ENCODE measurements around the gene ARPC2. TPM values are rescaled to one million over a fixed set of nuclear protein-coding genes. Genes with fewer than 3 reads are reported as not detected.
"Not testable (repeated sequence)": the region's sequence is repeated elsewhere in the genome, so short reads cannot be mapped to it uniquely, and the experiment has no call there.

The ARPC2 gene
- total RNA-seq, result 172 TPM

- Histone ChIP-seq H3K9ac (ENCODE audit: low read depth in 1 of 3, low read length in 3 of 3) (peak within 1 kb of the TSS; percentile 90 to 97 (median 96)), H3K9me3 (ENCODE audit: control insufficient read depth in 3 of 3, low read length in 3 of 3) (no peaks in the 10 kb centered on the region), H3K4me1 (ENCODE audit: control insufficient read depth in 3 of 3, insufficient read depth in 3 of 3, low read length in 3 of 3) (peaks cover 45 to 52% (median 45%) of the 10 kb centered on the region in 3 donors), H3K4me3 (ENCODE audit: low read length in 3 of 3) (peak within 1 kb of the TSS; percentile 91 to 96 (median 92)), H3K36me3 (ENCODE audit: control insufficient read depth in 3 of 3, insufficient read depth in 3 of 3, low read length in 3 of 3) (peaks cover 0 to 2% (median 0%) of the 10 kb centered on the region in 3 donors), H3K27ac (ENCODE audit: low read depth, low read length) (peak within 1 kb of the TSS; percentile 98), H3K27me3 (ENCODE audit: control insufficient read depth in 3 of 3, insufficient read depth in 3 of 3, low read length in 3 of 3) (no peaks in the 10 kb centered on the region)
Observed at GRCh38 chr2:218216674-218217359, at the start of gene ARPC2. Gene ARPC2, plus strand, starts transcription at chr2:218217189. Its CDS starts 282 bp downstream, at chr2:218217471.

DNA sequence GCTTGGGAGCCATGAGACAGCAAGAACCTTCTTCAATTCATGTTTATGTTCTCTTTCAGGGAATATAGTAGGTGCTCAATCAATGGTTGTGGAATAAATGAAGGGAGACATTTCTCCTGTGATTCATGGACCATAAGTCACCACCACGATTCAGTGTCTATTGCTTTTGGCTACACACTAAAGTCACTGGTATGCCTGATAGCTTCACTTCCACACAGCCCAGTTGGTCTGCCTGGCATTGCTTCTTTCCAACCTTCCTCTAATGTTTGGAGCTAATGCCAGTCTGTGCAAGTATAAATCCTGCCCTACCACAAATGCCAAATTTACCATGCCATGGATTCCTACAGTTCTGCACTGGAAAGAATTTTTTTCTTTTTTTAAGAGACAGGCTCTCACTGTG lies 49.0 kb upstream of the ARPC2 start:
- no peak overlapping the region for H3K9ac ChIP-seq (ENCODE audit: low read depth in 1 of 3, low read length in 3 of 3)
- H3K4me3 ChIP-seq (ENCODE audit: low read length in 3 of 3), result no peak overlapping the region
- no peaks in the 10 kb centered on the region for H3K9me3 ChIP-seq (ENCODE audit: control insufficient read depth in 3 of 3, low read length in 3 of 3)
- H3K27ac ChIP-seq (ENCODE audit: low read depth, low read length), result no peak overlapping the region
- peaks cover 3 to 13% (median 7%) of the 10 kb centered on the region in 3 donors for H3K27me3 ChIP-seq (ENCODE audit: control insufficient read depth in 3 of 3, insufficient read depth in 3 of 3, low read length in 3 of 3)
- peaks cover 0 to 3% (median 0%) of the 10 kb centered on the region in 3 donors for H3K4me1 ChIP-seq (ENCODE audit: control insufficient read depth in 3 of 3, insufficient read depth in 3 of 3, low read length in 3 of 3)
- H3K36me3 ChIP-seq (ENCODE audit: control insufficient read depth in 3 of 3, insufficient read depth in 3 of 3, low read length in 3 of 3), result no peaks in the 10 kb centered on the region

DNA sequence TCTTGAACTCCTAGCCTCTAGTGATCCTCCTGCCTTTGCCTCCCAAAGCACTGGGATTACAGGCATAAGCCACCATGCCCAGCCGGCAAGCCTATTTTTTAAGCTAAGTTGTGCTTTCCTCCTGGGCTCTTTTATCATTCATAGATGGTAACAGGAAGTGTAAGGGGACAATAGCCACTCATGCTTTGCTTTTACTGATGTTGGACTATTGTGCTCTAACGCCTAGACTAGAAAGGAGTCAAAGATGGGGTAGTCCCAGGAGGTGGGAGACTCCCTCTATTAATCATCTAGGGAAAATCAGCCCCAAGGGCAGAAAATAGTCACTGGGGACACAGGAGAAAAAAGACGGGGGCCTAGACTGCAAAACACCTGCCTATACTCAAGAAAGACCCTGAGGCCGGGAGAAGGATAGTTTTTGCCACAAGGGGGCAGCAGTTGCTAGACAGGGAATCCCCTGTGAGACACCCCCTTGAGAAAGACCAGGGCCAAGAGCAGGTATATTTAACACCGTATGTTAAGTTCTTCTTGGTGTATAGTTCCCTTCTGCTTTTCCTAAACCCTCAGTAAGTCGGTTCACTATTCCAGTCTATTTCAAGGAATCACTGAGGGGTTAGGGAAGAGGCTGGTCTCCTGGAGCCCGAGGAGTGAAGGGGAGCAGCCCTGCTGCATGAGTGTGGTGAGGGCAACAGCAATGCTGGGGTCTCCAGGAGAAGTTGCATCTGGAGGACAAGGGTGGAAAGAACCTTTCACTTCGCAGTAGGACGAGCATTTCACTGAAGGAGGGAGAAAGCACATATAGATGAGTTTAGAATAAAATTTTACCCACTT lies 48.1 kb upstream of the ARPC2 start:
- Histone ChIP-seq H3K4me1 (ENCODE audit: control insufficient read depth in 3 of 3, insufficient read depth in 3 of 3, low read length in 3 of 3) (peaks cover 0 to 3% (median 0%) of the 10 kb centered on the region in 3 donors), H3K27ac (ENCODE audit: low read depth, low read length) (no peak overlapping the region), H3K27me3 (ENCODE audit: control insufficient read depth in 3 of 3, insufficient read depth in 3 of 3, low read length in 3 of 3) (peaks cover 0 to 11% (median 3%) of the 10 kb centered on the region in 3 donors), H3K36me3 (ENCODE audit: control insufficient read depth in 3 of 3, insufficient read depth in 3 of 3, low read length in 3 of 3) (no peaks in the 10 kb centered on the region), H3K9ac (ENCODE audit: low read depth in 1 of 3, low read length in 3 of 3) (no peak overlapping the region), H3K4me3 (ENCODE audit: low read length in 3 of 3) (no peak overlapping the region), H3K9me3 (ENCODE audit: control insufficient read depth in 3 of 3, low read length in 3 of 3) (no peaks in the 10 kb centered on the region)

DNA sequence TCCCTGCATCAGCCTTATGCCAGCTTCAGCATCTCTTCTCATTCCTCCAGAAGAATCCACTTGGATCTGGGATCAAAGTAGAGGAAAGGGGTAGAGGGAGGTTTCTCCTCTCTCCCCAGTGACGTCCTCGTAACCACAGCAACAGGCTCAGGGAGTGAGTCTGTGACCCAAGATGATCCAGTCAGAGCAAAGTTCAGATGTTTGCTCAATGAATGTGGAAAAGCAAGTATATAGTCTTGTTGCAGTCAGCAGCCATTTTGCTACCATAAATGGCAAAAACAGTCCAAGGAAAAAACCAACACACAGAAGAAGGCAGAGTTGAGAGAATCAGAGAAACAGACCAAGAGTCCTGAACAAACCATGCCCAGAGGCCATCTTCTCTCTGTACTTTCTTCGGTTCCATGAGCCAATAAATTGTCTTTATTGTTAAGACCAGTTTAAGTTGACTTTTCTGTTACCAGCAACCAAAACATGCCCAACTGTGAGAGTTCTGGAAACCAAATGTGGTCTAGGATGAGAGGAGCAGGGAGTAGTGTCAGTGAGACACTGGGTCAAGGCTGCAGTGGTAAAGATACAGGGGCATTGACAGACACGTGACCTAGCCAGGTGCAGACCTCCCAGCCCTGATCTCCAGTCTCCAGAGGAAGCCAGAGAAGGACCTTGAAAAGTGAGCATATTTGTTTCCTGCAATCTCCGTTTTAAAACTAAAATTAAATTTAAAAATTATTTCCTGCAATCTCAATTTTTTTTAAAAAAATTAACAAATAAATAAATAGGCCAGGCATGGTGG lies 47.0 kb upstream of the ARPC2 start:
- Histone ChIP-seq H3K9me3 (ENCODE audit: control insufficient read depth in 3 of 3, low read length in 3 of 3) (no peaks in the 10 kb centered on the region), H3K4me3 (ENCODE audit: low read length in 3 of 3) (no peak overlapping the region), H3K27ac (ENCODE audit: low read depth, low read length) (no peak overlapping the region), H3K9ac (ENCODE audit: low read depth in 1 of 3, low read length in 3 of 3) (no peak overlapping the region), H3K36me3 (ENCODE audit: control insufficient read depth in 3 of 3, insufficient read depth in 3 of 3, low read length in 3 of 3) (no peaks in the 10 kb centered on the region), H3K4me1 (ENCODE audit: control insufficient read depth in 3 of 3, insufficient read depth in 3 of 3, low read length in 3 of 3) (peaks cover 0 to 3% (median 0%) of the 10 kb centered on the region in 3 donors), H3K27me3 (ENCODE audit: control insufficient read depth in 3 of 3, insufficient read depth in 3 of 3, low read length in 3 of 3) (peaks cover 0 to 6% (median 0%) of the 10 kb centered on the region in 3 donors)

DNA sequence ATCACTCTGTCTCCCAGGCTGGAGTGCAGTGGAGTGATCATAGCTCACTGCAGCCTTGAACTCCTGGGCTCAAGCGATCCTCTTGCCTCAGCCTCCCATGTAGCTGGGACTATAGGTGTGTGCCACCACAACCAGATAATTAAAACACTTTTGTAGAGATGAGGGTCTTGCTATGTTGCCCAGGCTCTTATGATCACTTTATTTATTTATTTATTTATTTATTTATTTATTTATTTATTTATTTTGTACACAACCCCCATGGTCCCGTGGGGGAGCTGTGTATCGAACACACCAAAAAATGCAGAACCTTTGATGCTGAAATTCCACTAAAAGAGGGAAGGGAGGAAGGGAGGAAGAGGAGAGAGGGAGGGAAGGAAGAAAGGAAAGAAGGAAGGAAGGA lies 45.2 kb upstream of the ARPC2 start:
- H3K9ac ChIP-seq (ENCODE audit: low read depth in 1 of 3, low read length in 3 of 3); H3K27ac ChIP-seq (ENCODE audit: low read depth, low read length); H3K27me3 ChIP-seq (ENCODE audit: control insufficient read depth in 3 of 3, insufficient read depth in 3 of 3, low read length in 3 of 3); H3K4me1 ChIP-seq (ENCODE audit: control insufficient read depth in 3 of 3, insufficient read depth in 3 of 3, low read length in 3 of 3); H3K36me3 ChIP-seq (ENCODE audit: control insufficient read depth in 3 of 3, insufficient read depth in 3 of 3, low read length in 3 of 3); H3K9me3 ChIP-seq (ENCODE audit: control insufficient read depth in 3 of 3, low read length in 3 of 3); H3K4me3 ChIP-seq (ENCODE audit: low read length in 3 of 3): not testable (repeated sequence)

DNA sequence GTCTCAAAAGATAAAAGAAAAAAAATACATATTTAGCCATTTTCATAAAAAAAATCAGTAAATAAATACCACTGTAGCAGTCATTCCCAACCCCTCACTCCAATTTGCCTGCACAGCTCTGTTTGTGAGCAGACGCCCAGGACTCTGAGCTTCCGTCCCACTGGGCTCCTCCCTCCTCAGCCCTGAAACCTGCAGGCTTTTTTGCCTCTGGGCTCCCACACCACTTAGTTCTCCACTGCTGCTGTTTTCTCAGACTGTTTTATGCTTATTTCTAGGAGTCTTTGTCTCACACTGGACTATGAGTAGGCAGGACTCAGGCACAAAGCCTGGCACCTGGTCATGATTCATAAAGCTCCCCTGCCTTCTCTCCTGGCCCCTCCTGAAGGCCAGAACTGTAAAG lies 44.1 kb upstream of the ARPC2 start:
- no peak overlapping the region for H3K9ac ChIP-seq (ENCODE audit: low read depth in 1 of 3, low read length in 3 of 3)
- H3K27ac ChIP-seq (ENCODE audit: low read depth, low read length), result no peak overlapping the region
- peaks cover 0 to 6% (median 0%) of the 10 kb centered on the region in 3 donors for H3K27me3 ChIP-seq (ENCODE audit: control insufficient read depth in 3 of 3, insufficient read depth in 3 of 3, low read length in 3 of 3)
- H3K4me3 ChIP-seq (ENCODE audit: low read length in 3 of 3), result no peak overlapping the region
- peaks cover 0 to 3% (median 0%) of the 10 kb centered on the region in 3 donors for H3K4me1 ChIP-seq (ENCODE audit: control insufficient read depth in 3 of 3, insufficient read depth in 3 of 3, low read length in 3 of 3)
- H3K9me3 ChIP-seq (ENCODE audit: control insufficient read depth in 3 of 3, low read length in 3 of 3), result no peaks in the 10 kb centered on the region
- H3K36me3 ChIP-seq (ENCODE audit: control insufficient read depth in 3 of 3, insufficient read depth in 3 of 3, low read length in 3 of 3), result no peaks in the 10 kb centered on the region

GRCh38 chr2:218179782-218180181 lies 37.2 kb upstream of the ARPC2 start:
- no peaks in the 10 kb centered on the region for H3K9me3 ChIP-seq (ENCODE audit: control insufficient read depth in 3 of 3, low read length in 3 of 3)
- H3K36me3 ChIP-seq (ENCODE audit: control insufficient read depth in 3 of 3, insufficient read depth in 3 of 3, low read length in 3 of 3), result no peaks in the 10 kb centered on the region
- no peak overlapping the region for H3K4me3 ChIP-seq (ENCODE audit: low read length in 3 of 3)
- H3K27ac ChIP-seq (ENCODE audit: low read depth, low read length), result no peak overlapping the region
- H3K4me1 ChIP-seq (ENCODE audit: control insufficient read depth in 3 of 3, insufficient read depth in 3 of 3, low read length in 3 of 3), result no peaks in the 10 kb centered on the region
- no peak overlapping the region for H3K9ac ChIP-seq (ENCODE audit: low read depth in 1 of 3, low read length in 3 of 3)
- peaks cover 0 to 2% (median 0%) of the 10 kb centered on the region in 3 donors for H3K27me3 ChIP-seq (ENCODE audit: control insufficient read depth in 3 of 3, insufficient read depth in 3 of 3, low read length in 3 of 3)

DNA sequence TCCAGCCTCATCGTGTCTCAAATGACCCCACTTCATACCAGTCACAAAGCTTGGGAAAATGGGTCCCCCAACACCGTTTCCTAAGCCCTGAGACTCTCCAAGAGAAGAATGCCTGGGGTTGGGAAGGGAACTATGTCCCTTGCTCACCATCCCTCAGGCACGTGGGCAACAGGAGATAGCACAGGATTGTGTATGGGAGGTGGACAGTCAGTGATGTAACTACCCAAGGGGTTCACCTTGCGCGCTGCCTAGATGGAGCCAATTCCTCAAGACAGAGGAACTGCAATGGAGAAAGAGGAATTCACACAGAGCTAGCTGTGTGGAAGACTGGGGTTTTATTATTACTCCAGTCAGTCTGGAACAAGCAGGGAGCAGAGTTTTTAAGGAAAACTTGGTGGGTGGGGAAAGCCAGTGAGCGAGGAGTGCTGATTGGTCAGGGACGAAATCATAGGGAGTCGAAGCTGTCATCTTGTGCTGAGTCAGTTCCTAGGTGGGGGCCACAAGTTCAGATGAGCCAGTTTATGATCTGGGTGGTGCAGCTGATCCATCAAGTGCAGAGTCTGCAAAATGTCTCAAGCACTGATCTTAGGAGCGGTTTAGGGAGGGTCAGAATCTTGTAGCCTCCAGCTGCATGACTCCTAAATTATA lies 36.4 kb upstream of the ARPC2 start:
- Histone ChIP-seq H3K4me1 (ENCODE audit: control insufficient read depth in 3 of 3, insufficient read depth in 3 of 3, low read length in 3 of 3) (no peaks in the 10 kb centered on the region), H3K9me3 (ENCODE audit: control insufficient read depth in 3 of 3, low read length in 3 of 3) (no peaks in the 10 kb centered on the region), H3K27ac (ENCODE audit: low read depth, low read length) (no peak overlapping the region), H3K9ac (ENCODE audit: low read depth in 1 of 3, low read length in 3 of 3) (no peak overlapping the region), H3K4me3 (ENCODE audit: low read length in 3 of 3) (no peak overlapping the region), H3K27me3 (ENCODE audit: control insufficient read depth in 3 of 3, insufficient read depth in 3 of 3, low read length in 3 of 3) (peaks cover 0 to 2% (median 0%) of the 10 kb centered on the region in 3 donors), H3K36me3 (ENCODE audit: control insufficient read depth in 3 of 3, insufficient read depth in 3 of 3, low read length in 3 of 3) (no peaks in the 10 kb centered on the region)

DNA sequence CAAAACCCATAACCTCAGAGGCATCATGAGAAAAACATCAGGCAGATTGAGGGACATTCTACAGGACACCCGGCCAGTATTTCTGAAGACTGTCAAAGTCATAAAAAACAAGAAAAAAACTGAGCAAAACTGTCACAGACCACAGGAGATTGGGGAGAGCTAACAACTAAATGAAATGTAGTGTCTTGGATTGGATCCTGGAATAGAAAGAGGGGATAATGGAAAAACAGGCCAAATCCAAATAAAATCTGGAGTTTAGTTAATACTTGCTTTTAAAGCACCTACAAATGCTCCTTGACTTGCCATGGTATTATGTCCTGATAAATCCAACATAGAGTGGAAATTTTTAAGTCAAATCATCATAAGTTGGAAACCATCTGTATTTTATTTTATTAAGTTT lies 32.7 kb upstream of the ARPC2 start:
- no peak overlapping the region for H3K27ac ChIP-seq (ENCODE audit: low read depth, low read length)
- H3K4me1 ChIP-seq (ENCODE audit: control insufficient read depth in 3 of 3, insufficient read depth in 3 of 3, low read length in 3 of 3), result peaks cover 11 to 19% (median 18%) of the 10 kb centered on the region in 3 donors
- no peak overlapping the region for H3K4me3 ChIP-seq (ENCODE audit: low read length in 3 of 3)
- H3K36me3 ChIP-seq (ENCODE audit: control insufficient read depth in 3 of 3, insufficient read depth in 3 of 3, low read length in 3 of 3), result no peaks in the 10 kb centered on the region
- H3K27me3 ChIP-seq (ENCODE audit: control insufficient read depth in 3 of 3, insufficient read depth in 3 of 3, low read length in 3 of 3), result peaks cover 0 to 2% (median 0%) of the 10 kb centered on the region in 3 donors
- no peak overlapping the region for H3K9ac ChIP-seq (ENCODE audit: low read depth in 1 of 3, low read length in 3 of 3)
- H3K9me3 ChIP-seq (ENCODE audit: control insufficient read depth in 3 of 3, low read length in 3 of 3), result no peaks in the 10 kb centered on the region
